ENCODE measurements around the gene SOCS7.

DNA sequence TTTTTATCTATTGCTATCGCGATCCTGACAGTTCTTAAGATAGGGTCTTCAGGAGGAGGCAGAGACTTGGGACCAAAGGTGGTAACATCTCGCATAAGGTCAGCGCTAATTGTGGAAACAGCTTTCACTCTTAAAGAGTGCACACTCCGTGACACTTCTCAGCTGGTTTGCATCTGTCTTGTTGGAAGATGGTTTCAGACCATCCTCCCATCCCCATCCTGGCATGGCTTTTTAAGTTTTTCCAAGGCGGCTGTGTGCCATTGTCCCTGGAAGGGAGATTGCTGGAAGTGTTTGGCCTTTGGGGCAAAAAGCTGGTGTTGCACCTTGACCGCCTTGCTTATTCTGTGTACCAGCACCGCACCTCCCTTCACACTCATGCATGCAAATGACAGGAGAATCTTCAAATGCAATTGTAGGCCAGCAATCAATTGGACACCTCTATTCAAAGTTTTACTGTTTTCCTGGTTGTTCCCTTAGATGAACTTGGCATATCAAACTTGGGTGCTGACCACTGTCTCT lies 1.5 kb downstream of the SOCS7 start:
- TF ChIP-seq GATA2 (IDR thresholded peaks at IDR 0.05; ENCODE audit: low read depth, low read length) (no peak), GATA3 (IDR thresholded peaks at IDR 0.05; ENCODE audit: low read depth, low read length) (no peak)

Measured in SH-SY5Y (cell line).